Coronary artery (tissue), 2 donors: ENCODE data around the gene EIF2B2.

Source experiments
- DNase-seq: peaks from one replicate; pipeline ENCODE4 v3.0.0-alpha.2; 2017; ENCODE audit warnings: low spot score
- H3K27ac ChIP-seq, 2 donors: fragments of 200-600 bp; sonication (generic); one replicate each; pipeline ENCODE4 v1.5.1; 2016 to 2019
- H3K4me3 ChIP-seq: fragments of 200-600 bp; sonication (generic); 2 replicates; pipeline ENCODE4 v1.5.1; 2016; ENCODE audit warnings: mild to moderate bottlenecking, moderate library complexity
- CTCF ChIP-seq: fragments of 200-600 bp; sonication (generic); IDR thresholded peaks from one replicate; pipeline ENCODE4 v1.5.1; 2019; ENCODE audit warnings: antibody characterized with exemption

The EIF2B2 gene

GRCh38 chr14:74973905-74974363 lies 28.8 kb upstream of the EIF2B2 start:
- H3K4me3 ChIP-seq = no peak overlapping the region
- no peak for TF ChIP-seq CTCF
- no peak for DNase-seq
- peak overlapping the region in 1 of 2 donors; percentile 65 for H3K27ac ChIP-seq

- Histone ChIP-seq H3K27ac (no peak overlapping the region), H3K4me3 (no peak overlapping the region)
- DNase-seq = peak; percentile 74
- TF ChIP-seq CTCF = no peak
Measured at GRCh38 chr14:74974364-74975058, 28.2 kb upstream of the EIF2B2 start.

- no peak for TF ChIP-seq CTCF
- DNase-seq = peak; percentile 79
Measured at GRCh38 chr14:74975059-74975810, 27.5 kb upstream of the EIF2B2 start.

GRCh38 chr14:74976264-74977113 lies 26.2 kb upstream of the EIF2B2 start:
- no peak overlapping the region for H3K27ac ChIP-seq
- no peak overlapping the region for H3K4me3 ChIP-seq
- TF ChIP-seq CTCF = no peak
- DNase-seq = no peak

More at GRCh38 chr14:74975059-74975810, 27.5 kb upstream of the EIF2B2 start:
- Histone ChIP-seq H3K27ac (no peak overlapping the region), H3K4me3 (no peak overlapping the region)

GRCh38 chr14:74977164-74977900 lies 25.4 kb upstream of the EIF2B2 start:
- H3K4me3 ChIP-seq = no peak overlapping the region
- H3K27ac ChIP-seq = no peak overlapping the region
- TF ChIP-seq CTCF = no peak
- DNase-seq = no peak

GRCh38 chr14:74977901-74978385 lies 24.8 kb upstream of the EIF2B2 start:
- no peak for TF ChIP-seq CTCF

More at GRCh38 chr14:74977901-74978385, 24.8 kb upstream of the EIF2B2 start:
- no peak overlapping the region for H3K27ac ChIP-seq
- no peak for DNase-seq
- H3K4me3 ChIP-seq = no peak overlapping the region
